A673 (cell line): Measurements from ENCODE around the gene COL9A2.
"Not testable (repeated sequence)": the region's sequence is repeated elsewhere in the genome, so short reads cannot be mapped to it uniquely, and the experiment has no call there.

Experiments
- CTCF ChIP-seq: fragments of 300-800, 200-600 bp; sonication (generic); conservative IDR thresholded peaks from 2 replicates; pipeline ENCODE4 v1.5.1; 2017; ENCODE audit warnings: low read depth, mild to moderate bottlenecking, antibody characterized with exemption, low read length, moderate library complexity, mixed read lengths
- EZH2 ChIP-seq: fragments of 200-600 bp; sonication (generic); IDR thresholded peaks from 2 replicates; pipeline ENCODE4 v1.6.1; 2017; ENCODE audit warnings: borderline replicate concordance, low read depth, mild to moderate bottlenecking, mixed read lengths, antibody characterized with exemption, low read length; ENCODE audit not compliant: poor library complexity, severe bottlenecking

- not testable (repeated sequence) for TF ChIP-seq CTCF, EZH2
Measured at GRCh38 chr1:40342381-40342717, 25.3 kb upstream of the COL9A2 start.
